NCI-H1417 treated with DMSO at 0.1 percent for 48 hours (cell line): ENCODE results near the gene SP5.
"Not testable (repeated sequence)": the region's sequence is repeated elsewhere in the genome, so short reads cannot be mapped to it uniquely, and the experiment has no call there.

Source experiments
- DNase-seq: peaks from one replicate; lab custom pipeline; 2025; lab: John Stamatoyannopoulos, UW

The SP5 gene

GRCh38 chr2:170739048-170739447 is 23.9 kb downstream of the SP5 start:
- DNase-seq = no peak

GRCh38 chr2:170739507-170740046 is 24.4 kb downstream of the SP5 start:
- no peak for DNase-seq

- no peak for DNase-seq
Observed at GRCh38 chr2:170740660-170741059, 25.5 kb downstream of the SP5 start.

GRCh38 chr2:170742000-170742399 is 26.9 kb downstream of the SP5 start:
- DNase-seq = no peak

- no peak for DNase-seq
Observed at GRCh38 chr2:170742896-170743529, 27.9 kb downstream of the SP5 start.

GRCh38 chr2:170743530-170744239 is 28.5 kb downstream of the SP5 start:
- no peak for DNase-seq

- DNase-seq = no peak
Observed at GRCh38 chr2:170744248-170745002, 29.3 kb downstream of the SP5 start.

GRCh38 chr2:170745305-170745704 is 30.2 kb downstream of the SP5 start:
- DNase-seq = no peak

- DNase-seq = no peak
Observed at GRCh38 chr2:170747921-170748320, 32.8 kb downstream of the SP5 start.

- DNase-seq = not testable (repeated sequence)
Observed at GRCh38 chr2:170751555-170751954, 36.4 kb downstream of the SP5 start.

- no peak for DNase-seq
Observed at GRCh38 chr2:170761572-170761971, 46.4 kb downstream of the SP5 start.

- DNase-seq = no peak
Observed at GRCh38 chr2:170762760-170763159, 47.6 kb downstream of the SP5 start.

- no peak for DNase-seq
Observed at GRCh38 chr2:170763232-170763631, 48.1 kb downstream of the SP5 start.

- DNase-seq = no peak
Observed at GRCh38 chr2:170764880-170765261, 49.7 kb downstream of the SP5 start.

GRCh38 chr2:170766693-170767092 is 51.6 kb downstream of the SP5 start:
- DNase-seq = no peak
